Activated CD8-positive, alpha-beta memory T cell treated with anti-CD3 and anti-CD28 coated beads for 24 hours (primary cell): Measurements from ENCODE around the gene MLC1.

Experiments used
- DNase-seq: peaks from one replicate; pipeline ENCODE4 v3.0.0-alpha.2; 2020

The MLC1 gene

GRCh38 chr22:50074551-50075530 is 10.4 kb downstream of the MLC1 start:
- no peak for DNase-seq

GRCh38 chr22:50074056-50074455 is 11.2 kb downstream of the MLC1 start:
- DNase-seq, result no peak

- DNase-seq, result no peak
These were observed 12.3 kb downstream of the MLC1 start for GRCh38 chr22:50072714-50073538.

DNA sequence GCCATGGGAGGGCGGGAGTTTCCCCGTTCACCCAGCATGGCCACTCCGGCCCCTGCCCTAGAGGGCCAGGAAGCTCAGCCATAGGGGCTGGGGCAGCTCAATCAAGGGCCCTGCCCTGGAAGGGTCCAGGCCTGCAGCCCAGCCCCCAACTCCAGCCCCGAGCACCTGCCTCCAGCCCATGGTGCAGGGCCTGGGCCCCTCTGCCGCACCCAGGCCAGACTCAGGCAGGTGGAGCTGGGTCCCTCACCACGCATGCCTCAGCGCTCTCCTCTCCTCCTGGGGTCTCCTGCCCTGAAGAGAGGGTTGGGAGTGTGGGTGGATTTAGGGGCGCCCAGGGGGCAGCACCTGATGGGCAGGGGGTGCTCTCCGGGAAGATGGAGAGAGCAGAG is 13.1 kb downstream of the MLC1 start:
- DNase-seq, result no peak

DNA sequence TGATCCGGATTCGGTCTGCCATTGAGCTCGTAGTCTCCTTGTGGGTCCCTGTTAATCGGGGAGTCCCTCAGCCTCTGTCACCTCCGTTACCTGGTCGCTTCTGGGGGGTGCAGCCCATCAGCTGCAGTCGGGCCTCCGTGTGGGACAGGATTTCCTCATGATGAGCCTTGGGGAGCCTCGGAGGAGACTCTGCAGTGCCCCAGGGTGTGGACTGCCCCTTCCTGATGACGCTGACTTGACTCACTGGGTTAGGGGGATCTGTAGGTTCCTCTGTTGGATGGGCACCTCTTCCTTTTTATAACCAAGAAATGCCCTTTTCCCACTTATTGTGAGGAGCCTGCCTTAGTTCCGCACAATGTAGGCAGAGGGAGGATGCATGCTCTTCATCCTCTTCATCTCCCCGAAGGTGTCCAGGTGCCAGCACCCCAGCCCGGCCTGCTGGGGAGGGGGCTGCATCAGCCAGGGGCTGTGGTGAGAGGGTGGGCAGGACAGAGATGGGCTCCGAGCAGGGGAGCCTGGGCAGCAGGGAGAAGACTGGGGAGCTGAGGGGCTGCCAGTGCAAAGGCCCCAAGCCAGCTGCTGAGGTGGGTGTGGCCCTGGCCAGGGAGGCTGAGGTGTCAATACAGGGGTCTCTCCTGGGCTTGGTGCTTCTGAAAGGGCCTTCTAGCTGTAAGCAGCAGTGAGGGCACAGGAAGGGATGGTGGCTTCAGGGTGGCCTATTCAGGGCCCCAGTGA is 13.6 kb downstream of the MLC1 start:
- no peak for DNase-seq

GRCh38 chr22:50070366-50070765 is 14.9 kb downstream of the MLC1 start:
- no peak for DNase-seq

DNA sequence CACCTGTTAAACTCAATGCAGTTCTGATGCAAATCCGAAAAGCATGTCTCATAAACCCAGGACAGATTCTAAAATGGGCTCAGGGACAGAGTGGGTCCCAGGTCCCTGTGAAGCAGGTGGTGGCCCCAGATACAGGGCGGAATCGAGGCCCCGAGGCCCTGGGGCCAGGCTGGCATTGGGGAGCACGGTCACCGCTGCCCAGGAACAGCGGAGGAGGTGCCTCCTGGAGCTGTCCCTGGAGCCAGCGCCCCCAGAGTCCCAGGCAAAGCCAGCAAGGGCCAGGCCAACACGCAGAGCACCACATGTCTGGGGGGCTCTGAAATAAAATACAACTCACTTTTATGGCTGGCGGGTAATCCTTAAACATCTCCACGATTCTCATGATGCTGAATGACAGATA is 17.1 kb downstream of the MLC1 start:
- no peak for DNase-seq

DNA sequence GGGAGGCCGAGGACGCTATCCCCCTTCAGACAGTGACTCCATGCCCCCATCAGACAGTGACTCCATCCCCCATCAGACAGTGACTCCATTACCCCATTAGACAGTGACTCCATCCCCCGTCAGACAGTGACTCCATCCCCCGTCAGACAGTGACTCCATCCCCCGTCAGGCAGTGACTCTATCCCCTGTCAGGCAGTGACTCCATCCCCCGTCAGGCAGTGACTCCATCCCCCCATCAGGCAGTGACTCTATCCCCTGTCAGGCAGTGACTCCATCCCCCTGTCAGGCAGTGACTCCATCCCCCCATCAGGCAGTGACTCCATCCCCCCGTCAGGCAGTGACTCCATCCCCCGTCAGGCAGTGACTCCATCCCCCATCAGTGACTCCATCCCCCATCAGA is 18.0 kb downstream of the MLC1 start:
- DNase-seq, result no peak

GRCh38 chr22:50064453-50064852 is 20.8 kb downstream of the MLC1 start:
- DNase-seq, result no peak

DNA sequence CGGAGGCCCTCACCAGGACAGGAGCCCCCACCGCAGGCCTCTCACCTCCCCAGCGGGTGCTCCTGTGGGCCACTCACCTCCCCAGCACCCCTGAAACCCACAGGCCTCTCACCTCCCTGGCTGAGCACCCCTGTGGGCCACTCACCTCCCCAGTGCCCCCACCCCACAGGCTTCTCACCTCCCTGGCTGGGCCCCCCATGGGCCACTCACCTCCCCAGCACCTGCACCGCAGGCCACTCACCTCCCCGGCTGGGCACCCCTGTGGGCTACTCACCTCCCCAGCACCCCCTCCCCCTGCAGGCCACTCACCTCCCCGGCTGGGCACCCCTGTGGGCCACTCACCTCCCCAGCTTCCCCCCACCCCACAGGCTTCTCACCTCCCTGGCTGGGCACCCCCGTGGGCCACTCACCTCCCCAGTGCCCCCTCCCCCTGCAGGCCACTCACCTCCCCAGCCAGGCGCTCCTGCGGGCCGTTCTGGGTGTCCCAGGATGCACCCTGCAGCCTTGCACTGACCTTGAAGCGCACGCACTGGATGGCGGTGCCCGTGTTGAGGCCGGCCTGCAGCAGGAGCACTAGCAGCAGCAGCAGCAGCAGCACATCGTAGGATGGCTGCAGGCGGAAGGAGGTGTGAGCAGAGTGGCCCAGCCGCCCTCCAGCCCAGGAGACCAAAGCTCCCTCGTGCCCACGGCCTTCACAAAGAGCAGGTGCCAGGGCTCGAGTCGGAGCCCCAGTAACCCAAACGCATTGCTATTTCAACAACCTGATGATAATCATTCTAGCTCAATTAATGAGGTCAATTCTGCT is 21.4 kb downstream of the MLC1 start:
- DNase-seq, result no peak

DNA sequence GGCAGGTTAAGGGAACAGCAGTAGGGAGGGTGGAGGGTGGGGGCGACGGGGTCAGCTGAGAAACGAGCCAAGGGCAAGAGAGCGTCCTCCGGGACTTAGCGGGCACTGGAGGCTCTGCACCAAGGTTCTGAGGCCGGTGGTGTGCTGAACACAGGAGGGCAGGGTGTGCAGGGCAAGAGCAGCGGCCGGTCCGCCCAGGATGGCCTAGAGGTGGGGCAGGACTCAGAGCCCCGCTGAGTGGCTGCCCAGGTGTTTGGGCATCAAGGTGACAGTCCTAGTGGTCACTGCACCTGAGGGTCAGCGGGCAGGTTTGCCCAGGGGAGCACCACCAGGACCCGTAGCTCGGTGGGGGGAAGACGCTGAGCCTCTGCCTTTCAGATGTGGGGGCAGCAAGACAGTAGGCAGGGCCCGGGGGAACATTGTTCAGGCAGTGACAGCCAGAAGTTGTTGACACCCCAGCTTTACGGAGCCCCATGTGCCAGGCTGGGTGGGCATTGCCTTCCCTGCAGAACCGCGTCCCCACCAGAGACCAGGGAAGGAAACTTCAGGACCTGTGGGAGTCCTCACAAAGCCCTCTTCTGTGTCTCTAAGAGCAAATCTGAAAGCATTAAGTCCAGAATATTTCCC is 22.6 kb downstream of the MLC1 start:
- DNase-seq, result no peak

DNA sequence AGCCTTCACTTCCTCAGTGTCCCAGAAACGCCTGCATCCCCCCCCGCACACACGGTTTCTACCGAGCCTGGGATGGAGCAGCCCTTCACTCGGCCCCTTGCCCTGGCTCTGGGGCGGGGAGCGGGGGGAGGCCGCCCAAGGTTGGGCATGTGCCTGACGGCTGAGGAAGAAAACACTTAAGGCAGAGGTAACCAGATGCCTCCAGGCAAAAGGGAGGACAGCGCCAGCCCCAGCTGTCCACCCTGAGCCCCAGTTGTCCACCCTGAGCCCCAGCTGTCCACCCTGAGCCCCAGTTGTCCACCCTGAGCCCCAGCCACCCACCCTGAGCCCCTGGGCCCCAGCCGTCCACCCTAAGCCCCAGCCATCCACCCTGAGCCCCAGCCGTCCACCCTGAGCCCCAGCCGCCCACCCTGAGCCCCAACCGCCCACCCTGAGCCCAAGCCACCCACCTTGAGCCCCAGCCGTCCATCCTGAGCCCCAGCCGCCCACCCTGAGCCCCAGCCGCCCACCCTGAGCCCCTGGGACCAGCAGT is 23.3 kb downstream of the MLC1 start:
- DNase-seq, result no peak

GRCh38 chr22:50061141-50061823 is 23.9 kb downstream of the MLC1 start:
- DNase-seq, result no peak

DNA sequence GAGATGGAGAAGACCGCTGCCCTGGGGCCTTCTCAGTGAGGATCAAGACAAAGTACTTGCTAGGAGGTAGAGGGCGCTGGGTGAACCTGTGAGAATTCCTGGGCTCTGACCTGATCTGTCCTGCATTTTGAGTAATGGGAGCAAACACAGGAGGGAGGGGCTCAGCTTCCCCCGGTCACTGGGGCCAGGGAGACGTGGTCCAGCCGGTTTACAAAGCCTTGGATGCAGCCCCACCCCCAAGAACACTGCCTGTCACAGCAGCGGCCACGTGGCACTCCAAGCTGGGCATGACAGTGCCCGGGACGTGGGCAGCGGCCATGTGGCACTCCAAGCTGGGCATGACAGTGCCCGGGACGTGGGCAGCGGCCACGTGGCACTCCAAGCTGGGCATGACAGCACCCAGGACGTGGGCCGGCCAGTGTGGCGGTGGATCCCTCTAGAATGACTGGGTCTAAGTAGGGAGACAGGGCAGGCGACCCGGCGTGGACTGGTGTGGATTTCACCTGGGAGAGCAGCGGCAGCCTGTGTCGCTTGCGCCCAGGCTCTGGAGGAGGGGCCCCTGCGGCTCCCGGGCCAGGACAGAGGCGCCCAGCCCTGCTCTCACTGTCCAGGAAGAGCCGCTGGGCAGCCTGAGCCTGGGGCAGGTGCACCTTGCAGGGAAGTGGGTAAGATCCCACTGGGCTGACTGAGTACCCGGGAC is 24.6 kb downstream of the MLC1 start:
- no peak for DNase-seq

- no peak for DNase-seq
These were observed 25.4 kb downstream of the MLC1 start for GRCh38 chr22:50059881-50060262.

- DNase-seq, result no peak
These were observed 26.0 kb downstream of the MLC1 start for GRCh38 chr22:50058906-50059880.

DNA sequence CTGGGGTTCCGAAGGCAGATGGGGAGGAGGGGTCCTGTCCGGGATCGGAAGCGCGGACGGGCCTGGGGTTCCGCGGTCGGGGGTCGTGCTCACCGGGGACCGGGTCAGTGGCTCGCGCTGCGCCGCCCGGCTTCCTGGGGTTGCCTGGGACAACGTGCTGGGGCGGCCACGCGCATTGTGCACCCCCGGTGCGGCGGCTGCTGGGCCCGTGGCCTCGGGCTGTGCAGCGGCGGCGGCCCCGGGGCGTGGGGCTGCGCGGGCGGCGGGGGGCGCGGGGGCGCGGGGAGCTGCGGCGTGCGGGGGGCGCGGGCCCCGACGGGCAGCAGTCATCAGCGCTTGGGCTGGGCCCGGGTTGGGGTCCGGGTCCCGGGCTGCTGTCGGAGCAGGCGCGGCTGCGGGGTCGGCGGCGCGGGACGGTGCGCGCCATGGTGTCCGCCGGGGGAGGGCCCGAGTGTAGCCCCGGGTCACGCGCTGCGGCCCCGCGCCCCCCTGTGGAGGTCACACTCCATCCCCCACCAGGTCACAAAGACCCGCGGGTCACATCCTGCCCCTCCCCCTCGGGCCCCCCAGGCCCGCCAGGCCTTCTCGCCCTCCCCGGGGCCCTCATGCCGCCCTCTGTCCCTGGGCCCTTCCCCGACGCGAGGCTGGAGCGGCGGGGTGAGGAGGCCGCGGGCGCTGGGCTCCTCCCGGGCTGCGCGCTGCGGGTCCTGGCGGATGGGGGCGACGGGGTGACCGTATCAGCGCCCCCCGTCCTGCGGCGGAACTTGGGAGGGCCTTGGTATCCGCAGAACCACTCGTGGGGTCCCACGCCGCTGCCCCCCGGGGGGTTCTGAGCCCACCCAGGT is 26.9 kb downstream of the MLC1 start, which contains the start of gene TTLL8:
TTLL8 (minus strand) TSS at position 238 of the 845 bp plus-strand sequence.
- DNase-seq, result no peak
